ENCODE data around the gene SLC38A5. TPM values are rescaled to one million over a fixed set of nuclear protein-coding genes. Genes with fewer than 3 reads are reported as not detected.

Gene SLC38A5
- total and polyA plus RNA-seq, 2 of the 13 experiments (the other 11 are each of a cell fraction or from before 2014, with no cell fraction given): 46.1 to 73.4 TPM

- H3K27ac ChIP-seq (ENCODE audit: extremely low read length, insufficient read depth, low read length): no peak overlapping the region
- no peak overlapping the region for H2AFZ ChIP-seq (ENCODE audit: low read length)
- no peak for TF ChIP-seq FOXC1 (CRISPR knock-in tag; IDR thresholded peaks at IDR 0.05; ENCODE audit: borderline replicate concordance)
- no peak for TF ChIP-seq DDIT3 (CRISPR knock-in tag; IDR thresholded peaks at IDR 0.05)
- TF ChIP-seq KAT8 (CRISPR knock-in tag; IDR thresholded peaks at IDR 0.05): no peak
- no peak for TF ChIP-seq NCOA5 (CRISPR knock-in tag; IDR thresholded peaks at IDR 0.05)
- no peak for TF ChIP-seq ZNF460 (CRISPR knock-in tag; IDR thresholded peaks at IDR 0.05; ENCODE audit: borderline replicate concordance)
- no peaks in the 10 kb centered on the region; a peak in 1 of 5 replicates for H3K27me3 ChIP-seq (ENCODE audit: control insufficient read depth in 1 of 2, insufficient read depth in 2 of 2, low read length in 2 of 2)
- peaks cover 25% of the 10 kb centered on the region for H3K4me1 ChIP-seq (ENCODE audit: insufficient read depth, low read length)
- H3K4me3 ChIP-seq (replicated peaks in 1 of 3; ENCODE audit: insufficient read depth in 1 of 3, low read depth in 2 of 3, low read length in 3 of 3): no peak overlapping the region
- no peaks in the 10 kb centered on the region for H4K20me1 ChIP-seq (ENCODE audit: insufficient read depth, low read length)
- H3K79me2 ChIP-seq (ENCODE audit: insufficient read depth, low read length): peaks cover 19% of the 10 kb centered on the region
- FAIRE-seq (no peak), ATAC-seq (no peak), DNase-seq (ENCODE audit: low spot score) (no peak)
- peaks cover 8 to 10% of the 10 kb centered on the region in 2 experiments; a peak in 3 of 5 replicates for H3K36me3 ChIP-seq (replicated peaks in 1 of 2; ENCODE audit: control insufficient read depth in 1 of 2, insufficient read depth in 2 of 2, low read length in 2 of 2)
- in situ Hi-C loops (cut with HindIII; ENCODE audit: extremely low pct_ligation_motif_present, low pct_unique_long_range_greater_than_20kb) (no loop called here), intact Hi-C loops (cut with micrococcal nuclease; ENCODE audit: unreplicated experiment) (loop anchor here (10.0 kb wide), 1 partner anchor 56 kb away; the partner anchor contains the start of gene TBC1D25)
- H3K9ac ChIP-seq (ENCODE audit: insufficient read depth, low read depth, low read length): no peak overlapping the region
- POLR2A ChIA-PET: no interaction called here
- CTCF ChIA-PET (ENCODE audit: low intra/inter-chr PET ratio, low total read pairs): no interaction called here
- no peaks in the 10 kb centered on the region for H3K9me3 ChIP-seq (ENCODE audit: low read length)
- 96% methylated on average over 5 of the region's 5 CpGs for WGBS (ENCODE audit: low lambda C conversion rate)
- no TSS peak for BruUV-seq (replicated peaks)
- H3K4me2 ChIP-seq (ENCODE audit: low read depth, low read length): no peak overlapping the region
These were observed 8.7 kb upstream of the SLC38A5 start for GRCh38 chrX:48478806-48479205.

DNA sequence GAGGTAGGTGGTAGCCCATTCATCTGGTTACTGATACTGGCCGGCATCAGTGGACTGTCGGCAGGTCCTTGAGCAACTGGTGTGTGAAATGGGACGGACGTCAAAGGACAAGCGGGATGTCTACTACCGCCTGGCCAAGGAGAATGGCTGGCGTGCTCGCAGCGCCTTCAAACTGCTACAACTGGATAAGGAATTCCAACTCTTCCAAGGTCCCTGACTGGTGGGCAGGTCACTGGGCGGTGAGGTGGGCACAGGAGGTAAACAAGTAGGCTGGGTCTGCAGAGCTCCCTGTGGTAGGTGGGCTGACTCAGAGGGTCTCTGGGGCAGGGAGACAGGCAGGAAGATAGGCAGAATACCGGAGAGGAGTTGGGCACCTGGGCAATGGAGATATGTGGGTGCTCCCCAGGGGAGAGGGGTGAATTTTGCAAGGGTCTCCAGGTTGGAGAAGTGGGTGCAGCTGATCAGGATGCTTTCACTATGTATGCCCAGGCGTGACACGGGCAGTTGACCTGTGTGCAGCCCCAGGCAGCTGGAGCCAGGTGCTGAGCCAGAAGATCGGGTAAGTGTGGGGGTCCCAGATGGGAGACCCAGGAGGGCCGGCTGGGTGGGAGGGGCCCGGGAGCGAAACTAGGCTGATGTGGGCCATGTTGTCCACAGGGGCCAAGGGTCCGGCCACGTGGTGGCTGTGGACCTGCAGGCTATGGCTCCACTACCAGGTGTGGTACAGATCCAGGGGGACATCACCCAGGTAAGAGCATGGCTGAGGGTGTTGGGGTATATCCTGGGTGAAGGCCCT lies 8.1 kb upstream of the SLC38A5 start:
- in situ Hi-C loops (cut with HindIII; ENCODE audit: extremely low pct_ligation_motif_present, low pct_unique_long_range_greater_than_20kb): no loop called here
- peaks cover 19% of the 10 kb centered on the region for H3K79me2 ChIP-seq (ENCODE audit: insufficient read depth, low read length)
- H3K36me3 ChIP-seq (replicated peaks in 1 of 2; ENCODE audit: control insufficient read depth in 1 of 2, insufficient read depth in 2 of 2, low read length in 2 of 2): peaks cover 8 to 10% of the 10 kb centered on the region in 2 experiments; a peak in 3 of 5 replicates
- ChIA-PET POLR2A (no interaction called here), CTCF (ENCODE audit: low intra/inter-chr PET ratio, low total read pairs) (no interaction called here)
- WGBS (ENCODE audit: low lambda C conversion rate): 100% methylated on average over 10 of the region's 19 CpGs
- no peak overlapping the region for H3K27ac ChIP-seq (ENCODE audit: extremely low read length, insufficient read depth, low read length)
- H3K27me3 ChIP-seq (ENCODE audit: control insufficient read depth in 1 of 2, insufficient read depth in 2 of 2, low read length in 2 of 2): no peaks in the 10 kb centered on the region; a peak in 1 of 5 replicates
- intact Hi-C loops (cut with micrococcal nuclease; ENCODE audit: unreplicated experiment): loop anchor here (10.0 kb wide), 1 partner anchor 57 kb away; the partner anchor contains the start of gene TBC1D25
- H2AFZ ChIP-seq (ENCODE audit: low read length): no peak overlapping the region
- H3K4me1 ChIP-seq (ENCODE audit: insufficient read depth, low read length): peaks cover 31% of the 10 kb centered on the region
- no peaks in the 10 kb centered on the region for H4K20me1 ChIP-seq (ENCODE audit: insufficient read depth, low read length)
- no TSS peak for BruUV-seq (replicated peaks)
- H3K9me3 ChIP-seq (ENCODE audit: low read length): no peaks in the 10 kb centered on the region
- FAIRE-seq: no peak
- DNase-seq (ENCODE audit: low spot score): no peak
- 0 out of 2 replicates have a peak overlapping the region, but pooled peaks have one; percentile 74 for H3K4me2 ChIP-seq (ENCODE audit: low read depth, low read length)
- no peak overlapping the region for H3K4me3 ChIP-seq (replicated peaks in 1 of 3; ENCODE audit: insufficient read depth in 1 of 3, low read depth in 2 of 3, low read length in 3 of 3)
- H3K9ac ChIP-seq (ENCODE audit: insufficient read depth, low read depth, low read length): no peak overlapping the region
- no peak for ATAC-seq
- TF ChIP-seq ATF3 (CRISPR knock-in tag; IDR thresholded peaks at IDR 0.05) (no peak), TMF1 (CRISPR knock-in tag; IDR thresholded peaks at IDR 0.05; ENCODE audit: low read depth) (no peak), ZBTB20 (CRISPR knock-in tag; IDR thresholded peaks at IDR 0.05; ENCODE audit: borderline replicate concordance, low read depth) (no peak), XBP1 (CRISPR knock-in tag; IDR thresholded peaks at IDR 0.05) (no peak), E2F5 (CRISPR knock-in tag; conservative IDR thresholded peaks at IDR 0.05) (no peak), ZC3H13 (CRISPR knock-in tag; IDR thresholded peaks at IDR 0.05) (no peak)
- TF ChIP-seq, protein P1, sequence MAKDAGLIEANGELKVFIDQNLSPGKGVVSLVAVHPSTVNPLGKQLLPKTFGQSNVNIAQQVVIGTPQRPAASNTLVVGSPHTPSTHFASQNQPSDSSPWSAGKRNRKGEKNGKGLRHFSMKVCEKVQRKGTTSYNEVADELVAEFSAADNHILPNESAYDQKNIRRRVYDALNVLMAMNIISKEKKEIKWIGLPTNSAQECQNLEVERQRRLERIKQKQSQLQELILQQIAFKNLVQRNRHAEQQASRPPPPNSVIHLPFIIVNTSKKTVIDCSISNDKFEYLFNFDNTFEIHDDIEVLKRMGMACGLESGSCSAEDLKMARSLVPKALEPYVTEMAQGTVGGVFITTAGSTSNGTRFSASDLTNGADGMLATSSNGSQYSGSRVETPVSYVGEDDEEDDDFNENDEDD (CRISPR knock-in tag; IDR thresholded peaks at IDR 0.05; ENCODE audit: borderline replicate concordance): no peak
- TF ChIP-seq, protein P2, sequence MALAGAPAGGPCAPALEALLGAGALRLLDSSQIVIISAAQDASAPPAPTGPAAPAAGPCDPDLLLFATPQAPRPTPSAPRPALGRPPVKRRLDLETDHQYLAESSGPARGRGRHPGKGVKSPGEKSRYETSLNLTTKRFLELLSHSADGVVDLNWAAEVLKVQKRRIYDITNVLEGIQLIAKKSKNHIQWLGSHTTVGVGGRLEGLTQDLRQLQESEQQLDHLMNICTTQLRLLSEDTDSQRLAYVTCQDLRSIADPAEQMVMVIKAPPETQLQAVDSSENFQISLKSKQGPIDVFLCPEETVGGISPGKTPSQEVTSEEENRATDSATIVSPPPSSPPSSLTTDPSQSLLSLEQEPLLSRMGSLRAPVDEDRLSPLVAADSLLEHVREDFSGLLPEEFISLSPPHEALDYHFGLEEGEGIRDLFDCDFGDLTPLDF (CRISPR knock-in tag; IDR thresholded peaks at IDR 0.05): no peak

Measured in HepG2 (cell line).